Measurements from ENCODE around the gene NTNG1.

The NTNG1 gene

DNA sequence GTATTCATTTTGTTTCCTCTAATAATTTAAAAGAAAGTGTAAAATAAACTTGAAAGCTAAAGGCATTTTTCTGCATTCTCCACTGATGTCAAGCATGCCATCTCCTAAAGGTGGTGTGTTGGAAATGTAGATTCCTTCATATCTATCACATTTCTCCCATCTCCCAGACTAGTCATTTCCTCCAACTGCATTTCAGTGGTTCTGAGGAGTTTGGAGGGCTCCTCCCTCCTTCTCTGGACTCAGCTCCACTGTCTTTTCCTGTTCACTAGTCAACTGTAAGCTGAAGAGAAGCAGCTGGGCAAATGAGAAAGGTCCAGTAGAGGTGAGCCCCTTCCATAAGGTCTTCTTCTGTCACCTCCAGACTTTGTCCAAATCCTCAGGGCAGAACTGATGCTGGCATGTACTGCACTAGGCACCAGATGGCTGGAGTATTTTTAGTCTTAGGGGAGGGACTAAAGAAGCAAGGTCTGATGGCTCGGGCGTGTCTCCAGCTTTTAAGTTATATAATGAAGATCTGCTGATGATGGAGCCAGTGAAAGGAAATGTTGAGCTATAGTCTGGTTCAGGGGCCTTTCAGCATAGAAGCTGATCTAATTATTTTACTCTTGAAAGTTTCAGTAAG lies 186.1 kb downstream of the NTNG1 start:
- no peak overlapping the region for H3K27ac ChIP-seq (replicated peaks)
- TF ChIP-seq POLR2AphosphoS5 (IDR thresholded peaks at IDR 0.05; ENCODE audit: low read depth): no peak
- TF ChIP-seq GABPA (IDR thresholded peaks at IDR 0.05; ENCODE audit: low read depth): no peak
- no peak for TF ChIP-seq CTCF (IDR thresholded peaks at IDR 0.05; ENCODE audit: insufficient read depth, low read length)
- no peak for TF ChIP-seq REST (IDR thresholded peaks at IDR 0.05; ENCODE audit: insufficient replicate concordance, low read depth)
- TF ChIP-seq SPI1 (IDR thresholded peaks at IDR 0.05; ENCODE audit: borderline replicate concordance, low read depth): no peak
- no peak for DNase-seq (ENCODE audit: low read depth in 1 of 2, low spot score in 1 of 2)
- H3K27me3 ChIP-seq (ENCODE audit: insufficient read depth, poor library complexity, severe bottlenecking): peaks cover 4% of the 10 kb centered on the region
- no peak overlapping the region for H3K4me3 ChIP-seq (replicated peaks; ENCODE audit: insufficient read depth, low read length)

DNA sequence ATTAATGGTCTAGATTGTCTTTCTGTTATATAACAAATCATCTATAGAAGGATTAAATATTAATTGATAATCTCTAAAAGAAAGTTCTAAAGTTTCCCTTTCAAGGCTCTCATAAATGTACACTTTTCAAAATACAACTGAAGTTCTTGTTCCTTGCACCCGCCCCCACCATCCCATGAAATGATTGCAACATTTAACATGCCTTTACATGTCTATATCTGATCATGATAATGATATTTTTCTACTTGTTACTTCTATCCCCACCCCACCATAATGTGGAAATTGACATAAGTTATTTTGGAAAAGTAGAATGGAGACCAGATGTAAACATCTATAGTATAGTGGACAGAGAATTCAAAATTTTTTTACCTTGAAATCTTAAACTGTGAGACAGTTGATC lies 186.6 kb downstream of the NTNG1 start:
- DNase-seq (ENCODE audit: low read depth in 1 of 2, low spot score in 1 of 2): no peak
- Histone ChIP-seq H3K27ac (replicated peaks) (no peak overlapping the region), H3K27me3 (ENCODE audit: insufficient read depth, poor library complexity, severe bottlenecking) (peaks cover 4% of the 10 kb centered on the region), H3K4me3 (replicated peaks; ENCODE audit: insufficient read depth, low read length) (no peak overlapping the region)
- TF ChIP-seq SPI1 (IDR thresholded peaks at IDR 0.05; ENCODE audit: borderline replicate concordance, low read depth) (no peak), POLR2AphosphoS5 (IDR thresholded peaks at IDR 0.05; ENCODE audit: low read depth) (no peak), REST (IDR thresholded peaks at IDR 0.05; ENCODE audit: insufficient replicate concordance, low read depth) (no peak), GABPA (IDR thresholded peaks at IDR 0.05; ENCODE audit: low read depth) (no peak), CTCF (IDR thresholded peaks at IDR 0.05; ENCODE audit: insufficient read depth, low read length) (no peak)

DNA sequence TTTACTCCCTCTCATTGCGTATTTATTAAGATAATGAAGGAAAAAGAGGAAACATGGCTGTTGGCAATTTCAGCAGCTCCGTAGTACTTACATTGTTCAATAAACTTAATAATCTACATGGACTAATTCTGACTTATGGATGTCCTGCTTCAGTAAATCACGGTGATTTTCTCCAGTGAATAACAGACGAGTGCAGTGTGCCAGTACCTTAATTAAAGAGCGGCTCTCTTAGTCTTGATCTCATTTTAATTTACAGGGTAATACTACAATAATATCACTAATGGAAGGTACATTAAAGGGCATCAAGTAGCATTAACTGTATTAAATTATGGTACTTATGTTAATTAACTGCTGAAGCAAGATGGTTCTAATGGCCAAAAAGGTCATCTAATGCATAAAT lies 187.2 kb downstream of the NTNG1 start:
- DNase-seq (ENCODE audit: low read depth in 1 of 2, low spot score in 1 of 2): no peak
- TF ChIP-seq GABPA (IDR thresholded peaks at IDR 0.05; ENCODE audit: low read depth) (no peak), SPI1 (IDR thresholded peaks at IDR 0.05; ENCODE audit: borderline replicate concordance, low read depth) (no peak), REST (IDR thresholded peaks at IDR 0.05; ENCODE audit: insufficient replicate concordance, low read depth) (no peak), CTCF (IDR thresholded peaks at IDR 0.05; ENCODE audit: insufficient read depth, low read length) (no peak), POLR2AphosphoS5 (IDR thresholded peaks at IDR 0.05; ENCODE audit: low read depth) (no peak)
- Histone ChIP-seq H3K27me3 (ENCODE audit: insufficient read depth, poor library complexity, severe bottlenecking) (peaks cover 4% of the 10 kb centered on the region), H3K27ac (replicated peaks) (no peak overlapping the region), H3K4me3 (replicated peaks; ENCODE audit: insufficient read depth, low read length) (no peak overlapping the region)
